KG1 (cell line): Measurements from ENCODE around the gene NOX4.
"Not testable (repeated sequence)": the region's sequence is repeated elsewhere in the genome, so short reads cannot be mapped to it uniquely, and the experiment has no call there.

ENCODE experiments used
- DNase-seq: peaks from one replicate; lab custom pipeline; 2025; lab: John Stamatoyannopoulos, UW

The NOX4 gene

DNA sequence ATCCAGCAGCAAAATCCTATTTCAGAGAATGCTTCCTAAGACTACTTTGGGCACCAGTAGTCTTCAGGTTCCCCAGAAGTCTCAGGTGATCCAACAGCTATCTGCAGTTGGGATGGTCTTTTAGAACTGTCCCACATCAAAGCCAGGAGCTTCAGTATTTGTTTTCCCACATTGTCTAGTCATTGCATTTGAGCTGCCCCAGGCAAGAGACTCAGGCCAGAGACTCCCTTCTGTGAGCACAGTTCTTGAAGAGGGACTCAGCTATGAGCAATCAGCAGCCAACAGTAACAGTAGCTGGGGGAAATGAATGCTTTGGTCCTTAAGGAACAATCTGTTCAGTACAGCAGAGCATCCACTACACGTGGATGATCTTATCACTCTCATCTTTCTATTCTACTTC is 188.1 kb downstream of the NOX4 start:
- DNase-seq, result not testable (repeated sequence)

DNA sequence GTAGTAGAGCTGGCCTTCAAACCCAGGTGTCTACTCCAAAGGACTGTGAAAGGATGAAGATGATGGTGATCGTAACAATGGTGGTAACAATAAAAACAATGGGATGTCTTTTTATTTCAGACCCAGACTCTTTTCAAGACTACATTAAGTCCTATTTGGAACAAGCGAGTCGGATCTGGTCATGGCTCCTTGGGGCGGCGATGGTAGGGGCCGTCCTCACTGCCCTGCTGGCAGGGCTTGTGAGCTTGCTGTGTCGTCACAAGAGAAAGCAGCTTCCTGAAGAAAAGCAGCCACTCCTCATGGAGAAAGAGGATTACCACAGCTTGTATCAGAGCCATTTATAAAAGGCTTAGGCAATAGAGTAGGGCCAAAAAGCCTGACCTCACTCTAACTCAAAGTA is 196.2 kb downstream of the NOX4 start:
- not testable (repeated sequence) for DNase-seq

DNA sequence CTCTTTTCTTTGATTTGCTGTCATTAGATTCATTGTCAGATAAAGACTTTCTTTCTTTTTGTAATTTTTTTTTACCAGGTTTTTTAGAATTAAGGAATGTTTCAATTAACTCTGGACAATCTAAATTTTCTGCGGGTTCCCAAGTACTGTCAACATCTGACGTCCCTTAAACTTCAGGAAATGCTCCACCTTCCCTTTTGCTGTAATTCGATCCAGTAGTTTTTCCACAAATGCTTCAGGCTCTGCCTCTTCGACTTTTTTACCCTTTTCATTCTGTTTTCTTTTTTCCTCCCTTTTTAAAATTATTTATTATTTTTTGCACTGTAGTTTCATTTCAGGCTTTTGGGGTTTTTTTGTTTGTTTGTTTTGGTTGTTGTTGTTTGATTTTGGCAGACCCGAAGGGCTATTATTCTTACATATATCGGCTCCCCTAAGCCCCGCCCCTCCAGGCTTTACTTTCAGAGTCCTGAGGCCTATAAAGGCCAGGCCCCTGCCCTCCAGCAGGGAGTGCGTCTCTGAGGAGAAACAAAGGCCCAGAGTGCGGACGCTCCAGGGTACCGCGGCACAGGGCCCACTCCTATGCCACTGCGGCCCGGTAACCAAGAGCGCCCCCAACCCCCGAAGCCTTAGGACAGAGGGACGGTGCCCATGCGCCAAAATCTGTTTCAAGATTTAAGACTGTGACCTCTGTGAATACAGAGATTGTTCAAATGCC is 197.1 kb downstream of the NOX4 start:
- no peak for DNase-seq

DNA sequence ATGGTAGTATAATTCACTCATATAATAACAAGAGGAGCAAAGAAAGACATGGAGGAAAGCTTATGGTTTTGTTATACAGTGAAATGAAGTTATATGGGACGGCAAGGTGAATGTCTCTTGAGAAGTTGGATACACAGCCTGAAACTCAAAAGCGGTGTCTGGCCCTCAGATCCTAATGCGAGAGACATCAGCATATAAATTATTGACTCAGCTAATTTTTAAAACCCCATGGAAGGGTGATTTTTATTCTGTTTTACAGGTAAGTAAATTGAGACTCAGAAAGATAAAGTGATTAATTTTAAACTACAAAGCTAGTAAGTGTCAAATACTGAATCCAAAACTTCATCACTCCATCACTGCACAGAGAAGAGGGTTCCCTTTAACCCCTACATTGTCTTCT is 203.2 kb downstream of the NOX4 start:
- DNase-seq, result not testable (repeated sequence)

- not testable (repeated sequence) for DNase-seq
Measured at GRCh38 chr11:89286601-89287000, 204.6 kb downstream of the NOX4 start.

GRCh38 chr11:89281032-89281677 is 210.0 kb downstream of the NOX4 start:
- DNase-seq, result not testable (repeated sequence)

DNA sequence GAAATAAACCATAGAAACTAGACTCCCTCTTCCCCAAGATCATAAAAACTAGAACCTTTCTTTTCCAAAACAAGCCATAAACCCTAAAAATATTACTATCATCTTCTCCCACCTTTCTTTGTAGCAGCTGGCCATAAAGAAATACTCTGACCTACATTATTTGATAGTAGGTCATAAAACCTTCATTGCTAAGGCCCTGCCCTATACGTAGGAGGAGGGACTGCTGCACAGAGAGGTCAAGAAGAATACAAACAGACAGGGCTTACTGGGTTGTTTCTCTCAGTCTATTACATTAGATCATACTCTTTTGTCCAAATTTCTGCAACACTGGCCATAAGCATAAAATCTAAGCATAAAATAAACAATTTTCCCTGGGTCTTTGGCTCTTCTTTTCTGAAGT is 212.0 kb downstream of the NOX4 start:
- no peak for DNase-seq

- DNase-seq, result no peak
Measured at GRCh38 chr11:89275966-89276365, 215.2 kb downstream of the NOX4 start.
